NOMO-1 treated with dmso at 0.1 percent for 144 hours (cell line): ENCODE measurements around the gene TRUB2.

ENCODE experiments used
- DNase-seq: peaks from one replicate; lab custom pipeline; 2025; ENCODE audit not compliant: unreplicated experiment; lab: John Stamatoyannopoulos, UW

TRUB2 gene, protein sequence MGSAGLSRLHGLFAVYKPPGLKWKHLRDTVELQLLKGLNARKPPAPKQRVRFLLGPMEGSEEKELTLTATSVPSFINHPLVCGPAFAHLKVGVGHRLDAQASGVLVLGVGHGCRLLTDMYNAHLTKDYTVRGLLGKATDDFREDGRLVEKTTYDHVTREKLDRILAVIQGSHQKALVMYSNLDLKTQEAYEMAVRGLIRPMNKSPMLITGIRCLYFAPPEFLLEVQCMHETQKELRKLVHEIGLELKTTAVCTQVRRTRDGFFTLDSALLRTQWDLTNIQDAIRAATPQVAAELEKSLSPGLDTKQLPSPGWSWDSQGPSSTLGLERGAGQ

DNA sequence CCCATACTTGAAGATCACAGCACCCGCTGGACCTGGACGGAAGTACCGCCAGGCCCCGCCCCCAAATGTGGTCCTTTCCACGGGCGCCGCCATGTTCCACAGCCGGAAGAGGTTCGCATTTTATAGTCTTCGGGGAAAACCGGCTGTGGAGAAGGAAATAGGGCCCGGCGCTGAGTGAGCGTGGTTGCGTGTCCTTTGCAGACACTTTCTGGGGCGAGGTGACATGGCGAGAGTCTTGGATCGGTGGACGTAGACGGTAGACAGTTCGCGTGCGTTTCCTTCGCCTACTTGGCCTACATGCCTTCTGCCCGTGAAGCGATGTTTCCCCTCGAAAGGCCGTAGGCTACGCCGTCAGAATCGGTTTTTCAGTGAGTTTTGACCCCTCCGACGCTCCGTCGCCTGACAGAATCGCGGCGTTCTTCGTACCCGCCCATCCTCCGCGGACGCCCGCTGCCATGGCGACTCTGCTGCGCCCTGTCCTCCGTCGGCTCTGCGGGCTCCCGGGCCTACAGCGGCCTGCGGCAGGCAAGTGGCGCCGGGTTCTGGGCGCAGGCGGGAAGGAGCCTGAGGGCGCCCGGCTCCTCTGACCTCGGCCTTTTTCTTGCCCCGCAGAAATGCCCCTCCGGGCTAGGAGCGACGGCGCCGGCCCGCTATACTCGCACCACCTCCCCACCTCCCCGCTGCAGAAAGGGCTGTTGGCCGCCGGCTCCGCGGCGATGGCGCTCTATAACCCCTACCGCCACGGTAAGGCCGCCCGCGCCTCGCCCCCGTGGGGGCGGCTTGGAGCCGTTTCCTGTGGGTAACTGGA lies at the start of gene TRUB2, which contains the start of gene COQ4:
TRUB2 (minus strand) TSS at position 44 of the 808 bp plus-strand sequence; CDS start at position 5, 39 bp downstream.
COQ4 (plus strand) TSS at position 436 of the 808 bp plus-strand sequence; CDS start at position 456, 20 bp downstream.
- peak; percentile 93 for DNase-seq

DNA sequence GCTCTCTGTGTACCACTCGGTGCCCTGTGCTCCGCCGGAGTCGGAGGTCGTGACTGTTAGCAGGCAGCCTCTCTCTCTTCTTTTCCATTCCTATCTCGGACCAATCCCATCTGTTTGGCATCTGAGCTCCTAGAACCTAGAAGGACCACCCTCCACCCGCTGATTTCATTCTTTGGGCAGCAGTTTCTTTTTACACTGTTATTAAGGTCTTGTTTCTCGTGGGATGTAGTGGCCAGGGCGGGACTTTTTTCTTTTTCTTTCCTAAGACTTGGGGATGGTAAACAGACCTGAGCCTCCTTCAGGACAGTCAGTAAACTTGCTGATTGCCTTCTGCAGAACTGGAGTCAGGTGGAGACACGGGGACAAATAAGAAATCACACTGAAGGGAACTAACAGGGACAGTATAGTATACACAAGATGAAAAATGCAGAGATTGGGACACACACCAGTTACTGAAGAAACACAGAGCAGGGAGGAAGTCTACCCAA lies 49.4 kb upstream of the TRUB2 start:
- DNase-seq: no peak

DNA sequence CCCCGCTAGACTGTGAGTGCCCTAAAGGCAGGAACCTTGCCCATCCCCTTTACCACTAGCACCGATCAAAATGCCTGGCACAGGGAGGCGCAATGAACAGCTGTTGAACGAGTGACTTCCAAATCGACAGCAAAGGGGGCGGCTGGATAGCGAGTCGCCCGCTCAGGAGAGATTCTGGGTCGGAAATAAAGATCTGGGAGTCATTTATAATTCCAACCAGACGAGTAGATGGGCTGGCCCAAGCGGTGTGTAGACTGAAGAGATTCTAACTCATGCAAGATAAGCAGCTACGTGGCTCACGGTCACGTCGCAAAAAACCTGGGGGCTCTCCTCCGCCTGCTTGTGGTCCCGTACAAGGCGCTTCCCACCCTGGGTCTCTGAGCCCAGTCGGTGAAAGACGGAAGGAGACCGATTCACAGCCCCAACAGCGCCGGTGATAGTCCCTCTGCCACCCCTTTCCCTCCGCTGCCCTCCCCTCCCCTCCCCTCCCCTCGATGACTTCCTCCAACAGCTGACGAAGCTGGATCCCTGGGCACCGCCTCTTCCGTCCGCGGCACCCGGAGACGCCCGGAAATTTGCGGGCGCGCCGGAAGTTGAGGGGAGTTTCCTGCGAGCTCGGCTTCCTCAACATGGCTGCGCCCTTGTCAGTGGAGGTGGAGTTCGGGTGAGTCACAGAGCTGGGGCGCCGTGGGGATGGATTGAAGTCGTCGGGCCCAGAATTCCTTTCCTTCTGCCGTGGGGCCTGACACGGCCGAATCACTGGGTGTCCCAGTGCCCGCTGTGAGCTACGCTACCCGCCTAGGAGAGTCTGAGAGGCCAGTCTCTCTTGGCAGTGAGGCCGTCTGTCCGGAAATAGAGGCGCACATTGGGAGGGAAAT lies 48.7 kb upstream of the TRUB2 start, which contains the start of gene URM1:
URM1 (plus strand) TSS at position 623 of the 878 bp plus-strand sequence; CDS start at position 630, 7 bp downstream.
- DNase-seq: peak; percentile 96

DNA sequence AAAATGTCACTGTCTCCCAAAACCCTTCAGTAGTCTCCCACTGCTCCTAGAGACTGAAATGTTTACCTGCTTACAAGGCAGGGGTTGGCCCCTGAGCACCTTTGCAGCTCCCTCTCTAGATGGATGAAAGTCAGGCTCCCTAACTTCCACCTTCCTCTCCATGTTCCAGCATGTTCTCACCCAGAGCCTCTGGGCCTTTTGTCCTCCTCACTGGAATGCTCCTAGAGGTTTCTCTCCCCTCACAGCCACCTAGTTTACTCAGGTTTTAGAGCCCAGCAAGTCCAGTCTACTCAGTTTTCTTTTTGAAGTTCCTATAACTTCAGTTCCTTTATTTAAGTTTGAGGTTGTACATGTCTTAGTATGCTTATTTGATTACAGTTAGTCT lies 48.1 kb upstream of the TRUB2 start:
- no peak for DNase-seq

DNA sequence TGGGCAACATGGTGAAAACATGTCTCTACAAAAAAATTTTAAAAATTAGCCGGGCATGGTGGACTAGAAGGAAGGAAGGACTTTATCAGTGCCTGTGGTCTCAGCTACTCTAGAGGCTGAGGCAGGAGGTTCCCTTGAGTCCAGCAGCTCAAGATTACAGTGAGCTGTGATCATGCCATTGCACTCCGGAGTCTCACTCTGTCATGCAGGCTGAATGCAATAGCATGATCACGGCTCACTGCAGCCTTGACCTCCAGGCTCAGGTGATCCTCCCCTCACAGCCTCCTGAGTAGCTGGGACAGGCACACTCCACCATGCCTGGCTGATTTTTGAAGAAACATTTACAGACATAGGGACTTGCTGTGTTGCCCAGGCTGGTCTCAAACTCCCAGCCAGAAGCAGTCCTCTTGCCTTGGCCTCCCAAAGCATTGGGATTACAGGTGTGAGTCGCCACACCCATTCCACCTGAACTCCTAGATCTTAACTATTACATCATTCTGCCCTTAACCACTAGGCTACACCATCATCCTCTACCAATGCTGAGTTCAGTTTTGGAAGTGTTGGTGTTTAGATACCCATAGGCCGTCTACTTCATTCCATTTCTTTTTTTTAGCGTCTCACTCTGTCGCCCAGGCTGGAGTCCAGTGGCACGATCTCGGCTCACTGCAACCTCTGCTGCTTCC lies 46.9 kb upstream of the TRUB2 start:
- DNase-seq: no peak

DNA sequence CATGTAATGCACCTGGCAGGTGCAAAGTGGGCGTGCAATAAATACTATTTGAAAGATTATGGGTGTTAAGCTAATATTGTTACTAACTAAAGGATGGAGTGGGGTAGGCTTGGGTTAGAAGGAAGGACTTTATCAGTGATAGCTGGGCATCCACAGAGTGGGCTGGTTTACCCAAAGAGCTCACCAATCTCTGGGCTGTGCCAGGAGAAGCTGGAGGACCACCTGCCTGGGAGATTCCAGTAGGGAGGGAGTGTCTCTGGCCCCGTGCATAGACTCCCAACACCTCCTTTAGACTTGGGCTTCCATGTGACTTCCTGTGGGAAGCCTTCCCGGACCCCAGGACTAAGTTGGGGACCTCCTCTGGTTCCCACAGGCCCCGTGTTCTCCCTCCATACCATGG lies 43.3 kb upstream of the TRUB2 start:
- DNase-seq: no peak

DNA sequence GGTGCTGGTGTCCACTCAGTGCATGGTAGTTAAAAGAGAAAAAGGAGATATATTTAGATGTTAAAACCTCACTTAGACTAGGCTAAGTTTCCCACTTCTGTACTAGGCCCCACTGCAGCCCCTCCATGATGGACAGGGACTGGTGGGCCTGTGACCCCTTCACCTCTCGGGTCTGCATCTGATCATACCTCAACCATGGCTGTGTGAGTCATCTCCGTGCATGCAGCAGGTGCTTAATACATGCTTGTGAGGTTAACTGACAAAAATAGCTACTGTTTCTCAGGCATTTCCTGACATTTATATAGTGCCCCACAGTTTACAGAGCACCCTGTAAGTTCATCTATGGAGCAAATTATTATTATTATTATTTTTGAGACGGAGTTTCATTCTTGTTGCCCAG lies 40.5 kb upstream of the TRUB2 start:
- DNase-seq: no peak

DNA sequence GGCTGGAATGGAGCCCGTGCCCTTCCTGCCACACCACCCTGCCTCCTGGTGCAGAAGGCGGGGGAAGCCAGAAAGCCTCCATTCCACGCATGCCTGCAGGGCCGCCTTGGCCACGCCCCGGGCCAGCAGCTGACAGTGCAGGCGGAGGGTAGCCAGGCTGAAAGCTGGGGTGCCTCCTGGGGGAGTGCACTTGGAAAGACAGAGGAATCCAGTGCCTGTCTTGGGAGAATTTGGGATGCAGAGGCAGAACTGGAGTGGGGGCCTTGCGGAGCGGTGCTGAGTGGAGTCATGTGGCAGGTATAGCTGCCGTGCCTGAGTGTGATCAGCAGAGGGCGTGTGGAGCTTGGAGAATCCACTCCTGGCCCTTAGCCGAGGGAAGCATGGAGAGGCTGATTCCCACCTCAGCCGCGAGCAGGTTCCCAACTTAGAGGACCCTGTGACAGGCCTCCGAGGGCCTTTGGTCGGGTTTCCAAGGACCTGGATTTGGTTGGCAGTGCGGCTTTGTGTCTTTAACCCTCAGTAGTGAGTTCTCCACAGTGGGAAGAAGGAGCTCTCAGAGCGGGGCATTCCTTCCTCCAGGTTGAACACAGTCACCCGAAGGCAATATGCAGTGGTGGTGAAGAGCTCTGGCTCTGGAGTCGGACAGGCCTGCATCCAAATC lies 39.9 kb upstream of the TRUB2 start:
- peak; percentile 52 for DNase-seq

DNA sequence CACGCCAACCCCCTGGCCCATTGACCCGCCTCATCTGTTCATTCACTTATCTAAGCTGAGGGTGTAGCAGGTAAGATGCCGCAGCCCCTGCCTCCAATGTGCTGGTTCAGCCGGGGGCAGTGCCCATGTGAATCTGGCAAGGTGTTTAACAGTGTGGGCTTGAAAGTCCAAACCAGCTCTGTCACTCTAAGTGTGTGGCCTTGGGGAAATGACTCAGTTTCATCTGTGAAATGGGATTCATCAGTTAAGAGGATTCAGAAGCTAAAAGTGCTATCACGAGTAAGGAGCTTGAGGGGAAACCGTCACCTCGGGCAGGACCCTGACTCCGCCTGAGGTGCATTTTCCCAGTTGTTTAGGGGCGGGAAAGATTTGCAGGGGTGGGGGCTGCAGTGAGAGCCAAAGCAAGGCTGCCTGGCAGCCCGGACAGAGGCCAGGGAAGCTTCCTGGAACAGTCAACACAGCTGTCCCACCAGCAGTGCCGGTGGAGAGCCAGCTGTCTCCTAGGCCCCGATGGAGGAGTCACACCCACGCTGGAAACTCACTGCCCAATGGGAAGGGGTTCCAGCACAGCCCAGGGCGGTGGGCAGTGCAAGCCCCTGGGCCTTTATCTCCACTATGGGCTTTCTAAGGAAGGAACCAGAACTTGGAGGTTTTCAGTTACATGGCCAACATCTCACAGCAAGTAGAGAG lies 39.2 kb upstream of the TRUB2 start:
- DNase-seq: no peak

DNA sequence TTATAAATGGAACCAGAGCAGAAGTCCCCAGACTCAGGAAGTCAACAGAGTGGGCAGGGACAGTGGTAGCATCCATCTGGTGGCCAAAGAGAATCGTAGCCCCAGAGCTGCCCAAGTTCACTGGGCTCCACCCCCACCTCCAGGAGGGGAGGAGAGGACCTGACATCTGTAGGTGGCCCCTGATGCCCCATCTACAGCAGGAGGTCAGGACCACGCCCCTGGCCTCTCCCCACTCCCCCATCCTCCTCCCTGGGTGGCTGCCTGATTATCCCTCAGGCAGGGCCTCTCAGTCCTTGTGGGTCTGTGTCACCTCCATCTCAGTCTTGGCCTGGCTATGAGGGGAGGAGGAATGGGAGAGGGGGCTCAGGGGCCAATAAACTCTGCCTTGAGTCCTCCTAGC lies 38.6 kb upstream of the TRUB2 start:
- DNase-seq: no peak

DNA sequence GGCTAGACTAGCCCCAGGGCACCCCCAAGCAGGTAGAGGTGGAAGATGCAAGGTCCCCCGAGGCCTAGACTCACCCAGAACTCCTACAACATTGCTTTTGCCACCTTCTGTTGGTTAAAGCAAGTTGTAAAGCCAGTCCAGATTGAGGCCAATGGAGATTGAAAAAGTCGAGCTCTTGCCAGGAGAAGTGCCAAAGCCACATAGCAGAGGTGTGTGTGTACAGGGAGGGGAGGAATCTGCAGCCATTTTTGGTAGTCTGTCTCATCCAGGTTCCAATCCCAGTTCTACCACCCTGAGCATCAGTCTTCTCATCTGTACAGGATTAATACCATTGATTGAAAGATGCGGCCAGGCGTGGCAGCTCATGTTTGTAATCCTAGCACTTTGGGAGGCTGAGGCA lies 36.6 kb upstream of the TRUB2 start:
- no peak for DNase-seq

DNA sequence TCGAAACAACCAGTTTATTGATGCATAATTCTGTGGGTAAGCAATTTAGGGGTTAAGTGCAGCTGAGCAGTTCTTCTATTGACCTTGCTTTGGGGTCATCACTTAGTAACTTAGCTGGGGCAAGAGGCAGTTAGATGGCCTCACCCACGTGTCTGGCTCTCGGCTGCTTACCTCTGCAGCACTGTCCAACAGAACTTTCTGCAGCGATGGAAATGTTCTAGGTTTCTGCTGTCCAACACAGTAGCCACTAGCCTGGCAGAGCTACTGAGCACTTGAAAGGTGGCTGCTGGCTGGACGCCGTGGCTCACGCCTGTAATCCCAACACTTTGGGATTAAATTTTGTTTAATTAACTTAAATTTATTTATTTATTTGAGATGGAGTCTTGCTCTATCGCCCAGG lies 35.8 kb upstream of the TRUB2 start:
- DNase-seq: no peak

DNA sequence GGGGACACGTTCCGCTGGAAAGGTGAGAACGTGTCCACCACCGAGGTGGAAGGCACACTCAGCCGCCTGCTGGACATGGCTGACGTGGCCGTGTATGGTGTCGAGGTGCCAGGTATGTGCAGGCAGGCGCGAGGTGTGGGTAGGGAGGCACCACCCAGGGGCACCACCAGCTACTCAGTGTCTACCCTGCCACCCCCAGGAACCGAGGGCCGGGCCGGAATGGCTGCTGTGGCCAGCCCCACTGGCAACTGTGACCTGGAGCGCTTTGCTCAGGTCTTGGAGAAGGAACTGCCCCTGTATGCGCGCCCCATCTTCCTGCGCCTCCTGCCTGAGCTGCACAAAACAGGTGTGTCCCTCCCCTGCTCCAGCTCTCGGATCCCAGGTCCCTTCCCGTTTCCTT lies 33.2 kb upstream of the TRUB2 start:
- DNase-seq: no peak

DNA sequence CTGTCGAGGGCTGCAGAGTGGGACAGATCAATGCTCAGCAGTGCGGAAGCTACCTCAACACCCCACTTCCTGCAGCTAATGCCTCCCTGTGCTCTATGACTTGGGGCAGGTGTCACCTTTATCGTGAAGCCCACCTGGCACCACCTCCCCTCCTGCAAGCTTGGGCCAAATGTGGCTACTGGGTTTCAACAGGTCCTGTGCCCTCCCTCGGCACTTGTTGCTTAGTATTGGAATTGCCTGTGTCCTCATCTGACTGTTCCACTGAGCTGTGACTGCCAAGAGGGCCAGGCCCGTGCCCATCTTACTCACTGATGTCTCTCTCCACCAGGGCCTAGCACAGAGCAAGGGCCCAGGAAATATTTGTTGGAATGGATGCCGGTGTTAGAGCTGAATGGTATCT lies 27.5 kb upstream of the TRUB2 start:
- no peak for DNase-seq

DNA sequence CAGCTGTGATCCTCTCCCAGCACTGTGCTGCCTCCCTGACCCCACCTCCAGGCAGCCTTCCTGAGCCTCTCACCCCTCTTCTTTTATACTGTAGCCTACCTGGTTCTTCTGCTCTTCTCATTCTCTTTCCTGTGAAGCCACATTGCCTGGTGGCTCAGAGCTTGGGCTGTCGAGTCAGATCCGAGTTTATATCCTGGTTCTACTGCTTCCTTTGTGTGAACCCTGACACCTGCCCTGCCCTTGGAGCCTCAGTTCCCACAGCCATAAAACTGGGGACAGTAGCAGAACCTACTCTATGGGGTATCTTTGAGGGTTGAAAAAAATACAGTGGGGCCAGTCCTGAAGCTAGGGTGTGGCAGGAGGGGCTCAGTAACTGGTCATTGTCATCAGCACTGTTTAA lies 26.9 kb upstream of the TRUB2 start:
- no peak for DNase-seq

DNA sequence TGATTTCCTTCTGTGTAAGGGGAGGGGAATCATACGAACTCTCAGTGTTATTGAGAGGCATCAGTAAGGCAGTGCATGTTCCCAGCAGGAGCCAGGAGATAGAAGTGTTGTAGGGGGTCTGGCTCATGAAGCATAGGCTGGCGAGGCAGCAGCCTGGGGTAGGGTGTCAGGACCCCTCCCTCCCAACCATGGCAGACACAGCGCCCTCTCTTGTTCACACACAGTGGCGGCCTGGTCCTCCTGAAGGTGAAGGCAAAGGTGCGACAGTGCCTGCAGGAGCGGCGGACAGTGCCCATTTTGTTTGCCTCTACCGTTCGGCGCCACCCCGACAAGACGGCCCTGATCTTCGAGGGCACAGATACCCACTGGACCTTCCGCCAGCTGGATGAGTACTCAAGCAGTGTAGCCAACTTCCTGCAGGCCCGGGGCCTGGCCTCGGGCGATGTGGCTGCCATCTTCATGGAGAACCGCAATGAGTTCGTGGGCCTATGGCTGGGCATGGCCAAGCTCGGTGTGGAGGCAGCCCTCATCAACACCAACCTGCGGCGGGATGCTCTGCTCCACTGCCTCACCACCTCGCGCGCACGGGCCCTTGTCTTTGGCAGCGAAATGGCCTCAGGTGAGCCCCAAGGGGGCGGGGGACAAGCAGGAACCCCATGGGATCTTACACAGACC lies 22.8 kb upstream of the TRUB2 start:
- DNase-seq: no peak

DNA sequence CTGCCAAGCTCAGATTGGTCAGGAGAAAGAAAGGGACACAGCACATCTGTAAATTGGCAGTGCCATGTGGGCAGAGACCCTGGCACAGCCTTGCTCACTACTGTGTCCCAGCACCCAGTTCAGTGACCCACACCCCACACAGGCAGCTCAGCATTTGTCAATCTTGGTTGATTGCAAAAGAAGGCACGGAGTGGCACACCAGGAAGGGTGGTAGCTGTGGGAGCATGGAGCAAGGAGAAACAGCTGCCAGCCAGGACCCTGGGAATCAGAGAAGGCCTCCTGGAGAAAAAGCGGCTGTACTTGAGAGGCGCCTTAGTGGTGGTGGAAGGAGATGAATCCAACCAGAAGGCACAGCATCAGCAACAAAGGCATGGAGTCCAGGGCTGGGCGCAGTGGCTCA lies 21.6 kb upstream of the TRUB2 start:
- no peak for DNase-seq

DNA sequence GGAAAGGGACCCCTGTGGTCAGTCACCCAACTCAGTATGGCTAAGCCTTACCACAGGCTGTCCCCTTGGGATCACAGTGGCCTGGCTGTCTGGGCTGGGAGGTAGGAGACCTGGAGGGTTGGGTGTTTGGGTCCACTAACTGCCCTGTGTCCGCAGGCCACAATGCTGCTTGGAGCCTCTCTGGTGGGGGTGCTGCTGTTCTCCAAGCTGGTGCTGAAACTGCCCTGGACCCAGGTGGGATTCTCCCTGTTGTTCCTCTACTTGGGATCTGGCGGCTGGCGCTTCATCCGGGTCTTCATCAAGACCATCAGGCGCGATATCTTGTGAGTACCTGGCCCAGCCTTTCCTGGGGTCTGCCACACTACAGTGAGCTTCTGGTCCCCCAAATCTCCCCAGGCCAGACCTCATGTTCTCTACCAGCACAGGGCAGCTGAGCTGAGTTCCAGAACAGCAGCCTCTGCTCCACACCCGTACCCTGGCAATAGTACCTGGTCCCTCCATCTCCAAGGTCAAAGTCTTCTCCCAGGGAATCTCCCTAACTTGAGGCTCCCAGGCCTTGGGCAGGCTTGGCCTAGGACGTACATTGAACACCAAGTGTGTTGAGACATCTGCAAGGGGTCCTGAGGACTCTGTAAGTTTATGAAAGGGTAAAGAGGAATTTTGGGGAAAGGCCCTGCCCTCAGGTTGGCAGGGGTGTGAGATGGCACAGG lies 20.9 kb upstream of the TRUB2 start:
- no peak for DNase-seq
